Measurements from ENCODE around the gene TNIK. TPM values are rescaled to one million over a fixed set of nuclear protein-coding genes. Genes with fewer than 3 reads are reported as not detected.
A peak's percentile ranks its signal among the peaks of the same experiment; 100 is the strongest.

TNIK gene
- total and polyA plus RNA-seq, 10 of the 15 experiments (the other 5 are each of a cell fraction or from before 2014, with no cell fraction given), result 13.9 to 74.3 (median 48.2) TPM

DNA sequence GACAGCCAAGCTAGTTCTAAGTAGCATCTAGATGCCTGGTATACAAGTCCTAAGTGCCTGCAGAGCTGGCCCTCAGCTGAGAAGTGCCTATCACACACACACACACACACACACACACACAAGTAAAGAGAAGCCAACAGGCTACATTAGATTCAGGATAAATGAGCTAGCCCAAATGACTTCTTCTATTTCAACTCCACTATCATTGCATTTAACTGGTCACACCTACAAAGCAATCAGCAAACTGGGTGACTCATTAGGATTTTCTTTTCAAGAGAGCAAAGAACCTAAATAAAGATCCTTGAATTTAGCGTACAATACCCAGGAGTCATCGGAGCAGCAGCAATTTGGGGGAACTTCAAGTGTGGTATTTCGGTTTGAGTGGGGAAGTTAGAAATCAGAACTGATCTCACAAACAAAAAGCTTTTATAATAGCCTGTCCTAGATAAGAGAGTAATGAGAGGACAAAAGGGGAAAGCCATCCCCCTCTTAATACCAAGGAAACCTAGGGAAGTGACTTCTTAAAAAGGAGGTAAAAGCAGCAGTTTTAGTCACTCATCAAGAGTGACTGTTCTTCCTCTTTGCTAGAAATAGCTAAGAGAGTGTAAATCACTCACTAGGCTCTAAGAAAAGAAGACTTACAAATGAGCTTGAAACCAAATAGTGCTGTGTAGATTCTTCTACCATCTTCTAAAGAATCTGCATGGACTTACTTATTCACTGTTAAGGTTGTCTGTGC, 112.7 kb downstream of the TNIK start (continued):
- no peak for TF ChIP-seq USF2 (IDR thresholded peaks at IDR 0.05; ENCODE audit: borderline replicate concordance, low read depth, low read length)
- 0 out of 2 replicates have a peak, but pooled peaks have one; percentile 46 for TF ChIP-seq ZBED1 (IDR thresholded peaks at IDR 0.05; ENCODE audit: borderline replicate concordance)
- peak; percentile 14; the same call in 1 of the 2 replicates for TF ChIP-seq SMAD5 (IDR thresholded peaks at IDR 0.05; ENCODE audit: low read depth)
- TF ChIP-seq NBN (IDR thresholded peaks at IDR 0.05), result peak; percentile 83; the same call in 1 of the 2 replicates
- TF ChIP-seq, protein P1, sequence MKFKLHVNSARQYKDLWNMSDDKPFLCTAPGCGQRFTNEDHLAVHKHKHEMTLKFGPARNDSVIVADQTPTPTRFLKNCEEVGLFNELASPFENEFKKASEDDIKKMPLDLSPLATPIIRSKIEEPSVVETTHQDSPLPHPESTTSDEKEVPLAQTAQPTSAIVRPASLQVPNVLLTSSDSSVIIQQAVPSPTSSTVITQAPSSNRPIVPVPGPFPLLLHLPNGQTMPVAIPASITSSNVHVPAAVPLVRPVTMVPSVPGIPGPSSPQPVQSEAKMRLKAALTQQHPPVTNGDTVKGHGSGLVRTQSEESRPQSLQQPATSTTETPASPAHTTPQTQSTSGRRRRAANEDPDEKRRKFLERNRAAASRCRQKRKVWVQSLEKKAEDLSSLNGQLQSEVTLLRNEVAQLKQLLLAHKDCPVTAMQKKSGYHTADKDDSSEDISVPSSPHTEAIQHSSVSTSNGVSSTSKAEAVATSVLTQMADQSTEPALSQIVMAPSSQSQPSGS (IDR thresholded peaks at IDR 0.05; ENCODE audit: low read length), result peak; percentile 89
- peak; percentile 35; the same call in 1 of the 2 replicates for TF ChIP-seq ZNF217 (IDR thresholded peaks at IDR 0.05)
- no peak for TF ChIP-seq PAX8 (IDR thresholded peaks at IDR 0.05)
- TF ChIP-seq ETV6 (conservative IDR thresholded peaks at IDR 0.05 in 1 of 2, IDR thresholded peaks at IDR 0.05 in 1 of 2; ENCODE audit: borderline replicate concordance in 1 of 2, low read depth in 1 of 2), result peak in 1 of 2 experiments; percentile 86; a peak in 2 of 4 replicates
- no peak for TF ChIP-seq NFYA (IDR thresholded peaks at IDR 0.05; ENCODE audit: borderline replicate concordance, low read depth, low read length)
- no peak for TF ChIP-seq ZSCAN29 (IDR thresholded peaks at IDR 0.05)
- TF ChIP-seq, protein P2, sequence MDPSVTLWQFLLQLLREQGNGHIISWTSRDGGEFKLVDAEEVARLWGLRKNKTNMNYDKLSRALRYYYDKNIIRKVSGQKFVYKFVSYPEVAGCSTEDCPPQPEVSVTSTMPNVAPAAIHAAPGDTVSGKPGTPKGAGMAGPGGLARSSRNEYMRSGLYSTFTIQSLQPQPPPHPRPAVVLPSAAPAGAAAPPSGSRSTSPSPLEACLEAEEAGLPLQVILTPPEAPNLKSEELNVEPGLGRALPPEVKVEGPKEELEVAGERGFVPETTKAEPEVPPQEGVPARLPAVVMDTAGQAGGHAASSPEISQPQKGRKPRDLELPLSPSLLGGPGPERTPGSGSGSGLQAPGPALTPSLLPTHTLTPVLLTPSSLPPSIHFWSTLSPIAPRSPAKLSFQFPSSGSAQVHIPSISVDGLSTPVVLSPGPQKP (IDR thresholded peaks at IDR 0.05; ENCODE audit: low read depth, low read length), result no peak
- TF ChIP-seq ZNF274 (IDR thresholded peaks at IDR 0.05; ENCODE audit: insufficient read depth, insufficient read length), result no peak
- TF ChIP-seq JUNB (IDR thresholded peaks at IDR 0.05), result peak; percentile 92
- TF ChIP-seq IKZF1 (conservative IDR thresholded peaks at IDR 0.05), result peak; percentile 95
- TF ChIP-seq MLLT1 (IDR thresholded peaks at IDR 0.05), result 0 out of 2 replicates have a peak, but pooled peaks have one; percentile 64
- TF ChIP-seq PML (IDR thresholded peaks at IDR 0.05; ENCODE audit: low read length), result peak; percentile 74
- no peak; the same call in 1 of the 2 replicates for TF ChIP-seq BACH1 (IDR thresholded peaks at IDR 0.05; ENCODE audit: borderline replicate concordance)
- TF ChIP-seq, protein P3, sequence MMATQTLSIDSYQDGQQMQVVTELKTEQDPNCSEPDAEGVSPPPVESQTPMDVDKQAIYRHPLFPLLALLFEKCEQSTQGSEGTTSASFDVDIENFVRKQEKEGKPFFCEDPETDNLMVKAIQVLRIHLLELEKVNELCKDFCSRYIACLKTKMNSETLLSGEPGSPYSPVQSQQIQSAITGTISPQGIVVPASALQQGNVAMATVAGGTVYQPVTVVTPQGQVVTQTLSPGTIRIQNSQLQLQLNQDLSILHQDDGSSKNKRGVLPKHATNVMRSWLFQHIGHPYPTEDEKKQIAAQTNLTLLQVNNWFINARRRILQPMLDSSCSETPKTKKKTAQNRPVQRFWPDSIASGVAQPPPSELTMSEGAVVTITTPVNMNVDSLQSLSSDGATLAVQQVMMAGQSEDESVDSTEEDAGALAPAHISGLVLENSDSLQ (IDR thresholded peaks at IDR 0.05), result peak; percentile 60
- TF ChIP-seq ASH2L (IDR thresholded peaks at IDR 0.05; ENCODE audit: borderline replicate concordance, low read depth), result no peak
- TF ChIP-seq CREB1 (IDR thresholded peaks at IDR 0.05; ENCODE audit: low read depth), result peak; percentile 24; the same call in 1 of the 2 replicates
- TF ChIP-seq FOXK2 (IDR thresholded peaks at IDR 0.05), result no peak
- peak; percentile 96 for TF ChIP-seq EED (IDR thresholded peaks at IDR 0.05; ENCODE audit: low read depth)
- TF ChIP-seq, protein P4, sequence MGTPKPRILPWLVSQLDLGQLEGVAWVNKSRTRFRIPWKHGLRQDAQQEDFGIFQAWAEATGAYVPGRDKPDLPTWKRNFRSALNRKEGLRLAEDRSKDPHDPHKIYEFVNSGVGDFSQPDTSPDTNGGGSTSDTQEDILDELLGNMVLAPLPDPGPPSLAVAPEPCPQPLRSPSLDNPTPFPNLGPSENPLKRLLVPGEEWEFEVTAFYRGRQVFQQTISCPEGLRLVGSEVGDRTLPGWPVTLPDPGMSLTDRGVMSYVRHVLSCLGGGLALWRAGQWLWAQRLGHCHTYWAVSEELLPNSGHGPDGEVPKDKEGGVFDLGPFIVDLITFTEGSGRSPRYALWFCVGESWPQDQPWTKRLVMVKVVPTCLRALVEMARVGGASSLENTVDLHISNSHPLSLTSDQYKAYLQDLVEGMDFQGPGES (IDR thresholded peaks at IDR 0.05), result no peak
- TF ChIP-seq FOS (IDR thresholded peaks at IDR 0.05; ENCODE audit: borderline replicate concordance, extremely low read depth, insufficient read length), result no peak

All from GM12878 (cell line).